Spinal cord (tissue), 10 donors: ENCODE measurements around the gene SEM1. TPM values are rescaled to one million over a fixed set of nuclear protein-coding genes. Genes with fewer than 3 reads are reported as not detected.
"Not testable (repeated sequence)": the region's sequence is repeated elsewhere in the genome, so short reads cannot be mapped to it uniquely, and the experiment has no call there.

ENCODE experiments used
- DNase-seq, 6 donors: peaks; one replicate each; pipeline versions ENCODE4 v3.0.0 to v3.0.0-alpha.2; 2013 to 2015; ENCODE audit warnings: low spot score in 6 of 6, low read depth in 4 of 6
- H3K27ac ChIP-seq: one replicate; pipeline ENCODE4 v1.5.1; 2013; ENCODE audit warnings: low read depth, low read length, control low read depth
- H3K27me3 ChIP-seq: one replicate; pipeline ENCODE4 v1.6.1; 2013; ENCODE audit warnings: low read length; ENCODE audit not compliant: control insufficient read depth, insufficient read depth
- H3K36me3 ChIP-seq: one replicate; pipeline ENCODE4 v1.6.1; 2013; ENCODE audit warnings: low read length; ENCODE audit not compliant: control insufficient read depth, insufficient read depth
- H3K4me1 ChIP-seq: one replicate; pipeline ENCODE4 v1.6.1; 2013; ENCODE audit warnings: low read length; ENCODE audit not compliant: control insufficient read depth, insufficient read depth
- H3K4me3 ChIP-seq: one replicate; pipeline ENCODE4 v1.5.1; 2013; ENCODE audit warnings: low read depth, low read length, control low read depth
- H3K9me3 ChIP-seq: one replicate; pipeline ENCODE4 v1.6.1; 2013; ENCODE audit warnings: low read length; ENCODE audit not compliant: control insufficient read depth, insufficient read depth
- WGBS: methylation state at CpG from one replicate; pipeline ENCODE4 v1.1.5; 2013; ENCODE audit warnings: missing lambda C conversion rate; ENCODE audit not compliant: insufficient coverage; 5-methylcytosine and 5-hydroxymethylcytosine counted together
- long read RNA-seq, 4 donors: transcript quantifications; one replicate each; lab custom pipeline, GENCODE V29; 2026
- polyA plus RNA-seq, 2 donors: library from polyadenylated mRNA; unstranded; fragments of 120-200 nt; gene quantifications; one replicate each; pipeline ENCODE4 v1.2.1, GENCODE V29; 2013; ENCODE audit not compliant: insufficient read length in 2 of 2
- total RNA-seq, 2 donors: library from RNA; depleted of rRNA in 1 of 2; stranded (reverse); fragments of 120-200 nt in 1 of 2; fragments of >200 nt in 1 of 2; gene quantifications; one replicate each; pipeline versions ENCODE4 v1.2.3 to v1.2.4, GENCODE V29; 2013 to 2014
- donor health status: healthy.

Gene SEM1
- total RNA-seq, result 10 to 100 TPM; 23.0 to 71.6 TPM
- polyA plus RNA-seq, result 100 to 1,000 TPM; 132 to 136 TPM
- long read RNA-seq, donor 1, transcript SEM1-209 (2 exons, 2,773 nt), result minor isoform, 20 of 166 reads
- long read RNA-seq, donor 1, transcript SEM1-201 (3 exons, 1,314 nt), result major isoform, 136 of 166 reads
- long read RNA-seq, donor 1, partial matches to known transcripts, result 7 of 166 reads
- long read RNA-seq, donor 1, other reads (novel, unspliced or antisense), result 0 of 166 reads
- long read RNA-seq, donor 2, transcript SEM1-209 (2 exons, 2,773 nt), result minor isoform, 6 of 83 reads
- long read RNA-seq, donor 2, transcript SEM1-201 (3 exons, 1,314 nt), result major isoform, 76 of 83 reads
- long read RNA-seq, donor 2, partial matches to known transcripts, result 0 of 83 reads
- long read RNA-seq, donor 2, other reads (novel, unspliced or antisense), result 0 of 83 reads
- long read RNA-seq, donor 3, transcript SEM1-209 (2 exons, 2,773 nt), result minor isoform, 17 of 123 reads
- long read RNA-seq, donor 3, transcript SEM1-201 (3 exons, 1,314 nt), result major isoform, 106 of 123 reads
- long read RNA-seq, donor 3, partial matches to known transcripts, result 0 of 123 reads
- long read RNA-seq, donor 3, other reads (novel, unspliced or antisense), result 0 of 123 reads
- long read RNA-seq, donor 4, transcript SEM1-209 (2 exons, 2,773 nt), result minor isoform, 42 of 285 reads
- long read RNA-seq, donor 4, transcript SEM1-201 (3 exons, 1,314 nt), result major isoform, 242 of 285 reads
- long read RNA-seq, donor 4, partial matches to known transcripts, result 0 of 285 reads
- long read RNA-seq, donor 4, other reads (novel, unspliced or antisense), result 0 of 285 reads

DNA sequence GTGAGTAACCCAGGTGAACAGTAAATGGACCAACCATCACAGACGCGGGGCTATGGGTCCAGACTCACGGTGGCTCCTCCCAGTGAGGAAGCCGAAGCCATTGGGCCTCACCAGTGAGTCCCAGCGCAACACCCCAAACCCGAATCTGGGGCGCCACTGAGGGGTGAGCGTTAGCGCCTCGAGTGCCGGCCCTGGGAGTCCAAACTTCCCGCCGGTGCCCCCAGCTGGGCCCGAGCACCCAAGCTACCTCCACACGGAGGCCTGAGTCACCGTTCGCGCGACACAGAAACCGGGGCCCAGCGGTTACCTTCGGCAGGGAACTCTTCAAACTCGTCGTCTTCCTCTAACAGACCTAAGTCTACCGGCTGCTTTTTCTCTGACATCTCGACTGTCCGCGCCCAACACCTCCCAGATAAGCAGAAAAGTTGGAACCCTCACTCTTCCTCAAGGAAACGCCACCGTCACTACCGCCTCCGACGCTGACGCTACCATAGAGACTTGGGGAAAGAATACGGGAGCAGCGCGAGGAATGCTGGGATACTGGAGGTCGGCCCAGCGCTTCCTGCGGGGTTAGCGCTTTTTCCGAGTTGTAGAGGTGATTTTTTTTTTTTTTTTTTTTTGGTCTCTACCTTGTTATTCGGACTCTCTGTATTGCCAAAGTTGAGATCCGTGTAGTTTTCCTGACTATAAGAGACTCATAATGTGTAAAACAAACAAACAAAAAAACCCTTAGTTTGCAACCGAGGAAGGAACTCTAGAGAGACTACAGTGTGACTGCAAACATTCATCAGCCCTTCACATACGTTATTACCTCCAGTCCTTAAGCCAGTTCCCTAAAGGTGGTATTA lies at the start of gene SEM1:
Gene SEM1, minus strand, starts transcription at position 466 of the 848 bp plus-strand sequence. Its CDS starts 83 bp downstream, at position 383.
- Histone ChIP-seq H3K27me3 (no peaks in the 10 kb centered on the region), H3K4me3 (peak within 1 kb of the TSS; percentile 98), H3K9me3 (no peaks in the 10 kb centered on the region), H3K36me3 (no peaks in the 10 kb centered on the region), H3K4me1 (peaks cover 3% of the 10 kb centered on the region), H3K27ac (peak within 1 kb of the TSS; percentile 78)
- DNase-seq, result peak; percentile 83 to 97 (median 86)
- 0% methylated on average over 38 of the region's 46 CpGs for WGBS

DNA sequence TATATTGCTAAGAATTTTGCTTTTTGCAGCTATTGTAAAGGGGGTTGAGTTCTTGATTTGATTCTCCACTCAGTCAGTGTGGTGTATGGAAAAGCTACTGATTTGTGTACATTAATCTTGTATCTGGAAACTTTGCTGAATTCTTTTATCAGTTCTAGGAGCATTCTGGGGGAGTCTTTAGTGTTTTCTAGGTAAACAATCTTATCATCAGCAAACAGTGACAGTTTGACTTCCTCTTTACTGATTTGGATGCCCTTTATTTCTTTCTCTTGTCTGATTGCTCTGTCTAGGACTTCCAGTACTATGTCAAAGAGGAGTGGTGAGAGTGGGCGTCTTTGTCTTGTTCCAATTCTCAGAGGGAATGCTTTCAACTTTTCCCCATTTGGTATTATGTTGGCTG lies 48.2 kb upstream of the SEM1 start:
- WGBS, result 90% methylated on average over 1 of the region's 1 CpG
- H3K27ac ChIP-seq, H3K4me3 ChIP-seq, H3K27me3 ChIP-seq, H3K9me3 ChIP-seq, H3K4me1 ChIP-seq, H3K36me3 ChIP-seq, DNase-seq: not testable (repeated sequence)

- no peak overlapping the region for H3K27ac ChIP-seq
- DNase-seq, result peak in 2 of 6 donors; percentile 2 to 27
- H3K36me3 ChIP-seq, result no peaks in the 10 kb centered on the region
- H3K4me1 ChIP-seq, result no peaks in the 10 kb centered on the region
- 60% methylated on average over 1 of the region's 2 CpGs for WGBS
- H3K27me3 ChIP-seq, result no peaks in the 10 kb centered on the region
- no peak overlapping the region for H3K4me3 ChIP-seq
- H3K9me3 ChIP-seq, result no peaks in the 10 kb centered on the region
Measured at GRCh38 chr7:96747418-96747940, 37.8 kb upstream of the SEM1 start.

DNA sequence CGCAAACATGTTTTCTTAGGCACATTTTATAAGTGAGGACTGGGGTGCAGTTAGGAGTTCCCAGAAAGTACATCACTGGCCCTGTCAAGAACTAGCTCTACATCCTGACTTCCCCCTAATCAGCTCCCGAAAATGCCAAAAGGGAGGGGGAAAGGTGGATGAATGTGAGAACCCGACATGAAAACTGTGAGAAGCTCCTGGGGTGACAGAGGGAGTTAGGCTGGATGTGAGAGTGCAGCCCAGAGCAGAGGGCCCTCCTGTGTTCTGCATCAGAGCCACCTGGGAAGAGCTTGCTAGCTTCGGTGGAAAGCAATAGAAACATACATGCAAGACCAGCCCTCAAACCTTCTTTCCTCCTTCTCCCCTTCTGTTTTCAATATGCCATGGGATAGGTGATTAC lies 30.5 kb upstream of the SEM1 start:
- no peak for DNase-seq
- Histone ChIP-seq H3K4me1 (no peaks in the 10 kb centered on the region), H3K9me3 (no peaks in the 10 kb centered on the region), H3K4me3 (no peak overlapping the region), H3K36me3 (no peaks in the 10 kb centered on the region), H3K27ac (no peak overlapping the region), H3K27me3 (no peaks in the 10 kb centered on the region)
- WGBS, result 40% methylated on average over 2 of the region's 4 CpGs

DNA sequence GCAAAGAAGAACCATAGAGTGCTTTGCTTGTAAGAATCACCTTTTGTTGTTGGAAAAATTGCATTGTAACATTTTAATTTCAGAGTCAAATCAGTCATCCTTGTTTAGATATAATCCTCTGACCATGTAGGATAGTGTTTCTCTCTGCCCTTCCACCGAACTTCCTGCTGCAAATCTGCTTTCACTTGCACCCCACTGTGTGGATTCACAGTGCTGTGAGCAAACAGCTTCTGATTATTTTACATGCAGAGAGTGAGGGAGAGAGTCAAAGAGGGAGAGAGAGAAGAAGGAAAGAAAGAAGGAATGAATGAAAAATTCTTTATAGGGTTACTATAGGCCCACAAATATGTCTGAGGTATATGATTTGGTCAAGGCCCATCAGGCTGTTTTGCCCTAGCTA lies 30.0 kb upstream of the SEM1 start:
- no peak overlapping the region for H3K4me3 ChIP-seq
- no CpG with 5 or more reads among the region's 1 CpG for WGBS
- H3K27ac ChIP-seq, result no peak overlapping the region
- H3K4me1 ChIP-seq, result no peaks in the 10 kb centered on the region
- no peaks in the 10 kb centered on the region for H3K36me3 ChIP-seq
- H3K9me3 ChIP-seq, result no peaks in the 10 kb centered on the region
- DNase-seq, result peak in 2 of 6 donors; percentile 6 to 10
- H3K27me3 ChIP-seq, result no peaks in the 10 kb centered on the region

GRCh38 chr7:96739167-96739566 lies 29.5 kb upstream of the SEM1 start:
- Histone ChIP-seq H3K4me1 (no peaks in the 10 kb centered on the region), H3K9me3 (no peaks in the 10 kb centered on the region), H3K36me3 (no peaks in the 10 kb centered on the region), H3K27me3 (no peaks in the 10 kb centered on the region), H3K4me3 (no peak overlapping the region), H3K27ac (no peak overlapping the region)
- DNase-seq, result no peak
- no CpG with 5 or more reads among the region's 1 CpG for WGBS

- no peaks in the 10 kb centered on the region for H3K27me3 ChIP-seq
- DNase-seq, result no peak
- no CpG with 5 or more reads among the region's 2 CpGs for WGBS
- no peaks in the 10 kb centered on the region for H3K4me1 ChIP-seq
- no peak overlapping the region for H3K27ac ChIP-seq
- H3K9me3 ChIP-seq, result no peaks in the 10 kb centered on the region
- no peaks in the 10 kb centered on the region for H3K36me3 ChIP-seq
- no peak overlapping the region for H3K4me3 ChIP-seq
Measured at GRCh38 chr7:96738705-96739104, 29.1 kb upstream of the SEM1 start.

- Histone ChIP-seq H3K27me3 (no peaks in the 10 kb centered on the region), H3K4me1 (no peaks in the 10 kb centered on the region), H3K36me3 (no peaks in the 10 kb centered on the region), H3K9me3 (no peaks in the 10 kb centered on the region), H3K4me3 (no peak overlapping the region), H3K27ac (no peak overlapping the region)
- no peak for DNase-seq
- no CpG with 5 or more reads among the region's 3 CpGs for WGBS
Measured at GRCh38 chr7:96737545-96738050, 28.0 kb upstream of the SEM1 start.

GRCh38 chr7:96734343-96734742 lies 24.7 kb upstream of the SEM1 start:
- 83% methylated on average over 1 of the region's 2 CpGs for WGBS
- Histone ChIP-seq H3K4me1 (no peaks in the 10 kb centered on the region), H3K27ac (no peak overlapping the region)

More at GRCh38 chr7:96734343-96734742, 24.7 kb upstream of the SEM1 start:
- peak in 1 of 6 donors; percentile 7 for DNase-seq
- Histone ChIP-seq H3K4me3 (no peak overlapping the region), H3K9me3 (no peaks in the 10 kb centered on the region), H3K27me3 (no peaks in the 10 kb centered on the region), H3K36me3 (no peaks in the 10 kb centered on the region)
